ENCODE results near the gene TM9SF3.
"Not testable (repeated sequence)": the region's sequence is repeated elsewhere in the genome, so short reads cannot be mapped to it uniquely, and the experiment has no call there.

TM9SF3 gene

GRCh38 chr10:96596422-96597407 lies 9.9 kb upstream of the TM9SF3 start:
- DNase-seq = no peak

GRCh38 chr10:96595741-96596140 lies 8.9 kb upstream of the TM9SF3 start:
- DNase-seq = no peak

GRCh38 chr10:96591946-96592345 lies 5.1 kb upstream of the TM9SF3 start:
- no peak for DNase-seq

GRCh38 chr10:96588616-96589419 lies 2.0 kb upstream of the TM9SF3 start:
- DNase-seq = no peak

- DNase-seq = no peak
These were observed 1.3 kb upstream of the TM9SF3 start for GRCh38 chr10:96588060-96588554.

- DNase-seq = peak; percentile 15
These were observed 650 bp upstream of the TM9SF3 start for GRCh38 chr10:96587264-96588059.

GRCh38 chr10:96585736-96586418 lies 935 bp downstream of the TM9SF3 start:
- peak; percentile 65 for DNase-seq

- no peak for DNase-seq
These were observed 2.3 kb downstream of the TM9SF3 start for GRCh38 chr10:96584474-96584873.

GRCh38 chr10:96584035-96584434 lies 2.8 kb downstream of the TM9SF3 start:
- no peak for DNase-seq

GRCh38 chr10:96579133-96579532 lies 7.7 kb downstream of the TM9SF3 start:
- no peak for DNase-seq

GRCh38 chr10:96578633-96579032 lies 8.2 kb downstream of the TM9SF3 start:
- DNase-seq = no peak

- no peak for DNase-seq
These were observed 8.8 kb downstream of the TM9SF3 start for GRCh38 chr10:96578022-96578421.

- no peak for DNase-seq
These were observed 9.7 kb downstream of the TM9SF3 start for GRCh38 chr10:96577069-96577468.

- DNase-seq = no peak
These were observed 10.4 kb downstream of the TM9SF3 start for GRCh38 chr10:96576277-96576980.

GRCh38 chr10:96574564-96574963 lies 12.2 kb downstream of the TM9SF3 start:
- not testable (repeated sequence) for DNase-seq

GRCh38 chr10:96573036-96573435 lies 13.8 kb downstream of the TM9SF3 start:
- no peak for DNase-seq

- no peak for DNase-seq
These were observed 15.5 kb downstream of the TM9SF3 start for GRCh38 chr10:96570983-96571964.

GRCh38 chr10:96570511-96570910 lies 16.3 kb downstream of the TM9SF3 start:
- DNase-seq = no peak

- DNase-seq = no peak
These were observed 18.4 kb downstream of the TM9SF3 start for GRCh38 chr10:96568402-96568801.

GRCh38 chr10:96565774-96566173 lies 21.0 kb downstream of the TM9SF3 start:
- DNase-seq = no peak

Measured in CD4-positive, alpha-beta T cell treated with Interleukin-21 for 1 hour (primary cell).